DOHH2 (cell line): Measurements from ENCODE around the gene METTL9.
"Not testable (repeated sequence)": the region's sequence is repeated elsewhere in the genome, so short reads cannot be mapped to it uniquely, and the experiment has no call there.

Experiments
- H3F3A ChIP-seq: fragments of 200-600 bp; sonication (generic), shearing (Covaris generic); 2 replicates; pipeline ENCODE4 v1.6.0; 2016; ENCODE audit warnings: antibody characterized with exemption, mild to moderate bottlenecking; ENCODE audit not compliant: control insufficient read depth, insufficient read depth
- H3K27ac ChIP-seq: fragments of 200-600 bp; sonication (generic); 2 replicates; pipeline ENCODE4 v1.5.1; 2014; ENCODE audit warnings: low read depth, mild to moderate bottlenecking, low read length, moderate library complexity
- H3K27me3 ChIP-seq: fragments of 200-600 bp; sonication (generic); 2 replicates; pipeline ENCODE4 v1.6.1; 2014; ENCODE audit warnings: mild to moderate bottlenecking, low read length, mixed read lengths; ENCODE audit not compliant: control insufficient read depth
- H3K36me3 ChIP-seq: fragments of 200-600 bp; sonication (generic); 2 replicates; pipeline ENCODE4 v1.6.1; 2014; ENCODE audit warnings: mild to moderate bottlenecking, low read length, moderate library complexity, mixed read lengths; ENCODE audit not compliant: control insufficient read depth
- H3K4me1 ChIP-seq: fragments of 200-600 bp; sonication (generic); 2 replicates; pipeline ENCODE4 v1.6.1; 2014; ENCODE audit warnings: mild to moderate bottlenecking, low read length, mixed read lengths; ENCODE audit not compliant: control insufficient read depth
- H3K4me2 ChIP-seq: fragments of 200-600 bp; sonication (generic); 2 replicates; pipeline ENCODE4 v1.6.0; 2014; ENCODE audit warnings: mild to moderate bottlenecking, low read length, moderate library complexity
- H3K4me3 ChIP-seq: fragments of 200-600 bp; sonication (generic); 2 replicates; pipeline ENCODE4 v1.5.1; 2014; ENCODE audit warnings: mild to moderate bottlenecking, low read length, mixed read lengths
- H3K79me2 ChIP-seq: fragments of 200-600 bp; sonication (generic); 2 replicates; pipeline ENCODE4 v1.6.1; 2014; ENCODE audit warnings: mild to moderate bottlenecking, low read length, mixed read lengths; ENCODE audit not compliant: control insufficient read depth
- H3K9me2 ChIP-seq: fragments of 200-600 bp; sonication (generic); replicated peaks from 2 replicates; pipeline ENCODE4 v1.6.1; 2014; ENCODE audit warnings: mild to moderate bottlenecking, low read length, mixed read lengths; ENCODE audit not compliant: control insufficient read depth
- H3K9me3 ChIP-seq: fragments of 200-600 bp; sonication (generic); 2 replicates; pipeline ENCODE4 v1.6.1; 2014; ENCODE audit warnings: antibody characterized with exemption, low read length, mixed read lengths; ENCODE audit not compliant: control insufficient read depth, insufficient read depth
- H4K20me1 ChIP-seq: fragments of 200-600 bp; sonication (generic); 2 replicates; pipeline ENCODE4 v1.6.0; 2014; ENCODE audit warnings: low read depth, mild to moderate bottlenecking, antibody characterized with exemption, low read length, moderate library complexity; ENCODE audit not compliant: control insufficient read depth, insufficient read depth
- CTCF ChIP-seq: fragments of 200-600 bp; sonication (generic); IDR thresholded peaks from one replicate; pipeline ENCODE4 v1.5.1; 2014; ENCODE audit warnings: antibody characterized with exemption, mild to moderate bottlenecking, low read depth, low read length; ENCODE audit not compliant: poor library complexity, severe bottlenecking
- EZH2phosphoT487 ChIP-seq: fragments of 200-600 bp; sonication (generic); IDR thresholded peaks from 2 replicates; pipeline ENCODE4 v1.6.1; 2017; ENCODE audit warnings: borderline replicate concordance, mild to moderate bottlenecking, antibody characterized with exemption, low read length, moderate library complexity, mixed read lengths

Gene METTL9

GRCh38 chr16:21664801-21665492, 65.6 kb downstream of the METTL9 start:
- H3K79me2 ChIP-seq, result no peaks in the 10 kb centered on the region
- TF ChIP-seq CTCF, result no peak
- TF ChIP-seq EZH2phosphoT487, result no peak
- H3K36me3 ChIP-seq, result no peaks in the 10 kb centered on the region

GRCh38 chr16:21666772-21667171, 67.4 kb downstream of the METTL9 start:
- Histone ChIP-seq H3F3A (no peaks in the 10 kb centered on the region), H3K9me3 (no peaks in the 10 kb centered on the region), H4K20me1 (no peaks in the 10 kb centered on the region), H3K4me1 (peaks cover 10% of the 10 kb centered on the region), H3K4me2 (no peak overlapping the region), H3K36me3 (no peaks in the 10 kb centered on the region), H3K27me3 (peaks cover 15% of the 10 kb centered on the region), H3K79me2 (no peaks in the 10 kb centered on the region), H3K27ac (no peak overlapping the region), H3K4me3 (no peak overlapping the region), H3K9me2 (no peaks in the 10 kb centered on the region)
- TF ChIP-seq CTCF, result no peak
- no peak for TF ChIP-seq EZH2phosphoT487

More at GRCh38 chr16:21664801-21665492, 65.6 kb downstream of the METTL9 start:
- peaks cover 15% of the 10 kb centered on the region for H3K27me3 ChIP-seq
- H3K4me3 ChIP-seq, result no peak overlapping the region
- H3K4me1 ChIP-seq, result peaks cover 26% of the 10 kb centered on the region
- H3K4me2 ChIP-seq, result no peak overlapping the region
- H4K20me1 ChIP-seq, result no peaks in the 10 kb centered on the region
- H3K9me2 ChIP-seq, result no peaks in the 10 kb centered on the region
- H3K27ac ChIP-seq, result no peak overlapping the region
- no peaks in the 10 kb centered on the region for H3K9me3 ChIP-seq
- H3F3A ChIP-seq, result no peaks in the 10 kb centered on the region

GRCh38 chr16:21667575-21667974, 68.2 kb downstream of the METTL9 start:
- peaks cover 7% of the 10 kb centered on the region; the same call in 1 of the 2 replicates for H3K4me1 ChIP-seq
- H3K27ac ChIP-seq, result no peak overlapping the region
- no peaks in the 10 kb centered on the region for H4K20me1 ChIP-seq
- TF ChIP-seq EZH2phosphoT487, result no peak
- no peaks in the 10 kb centered on the region for H3K79me2 ChIP-seq
- no peaks in the 10 kb centered on the region for H3K9me3 ChIP-seq
- H3K36me3 ChIP-seq, result no peaks in the 10 kb centered on the region
- H3K4me2 ChIP-seq, result no peak overlapping the region
- no peak overlapping the region for H3K4me3 ChIP-seq
- H3F3A ChIP-seq, result no peaks in the 10 kb centered on the region
- no peaks in the 10 kb centered on the region for H3K9me2 ChIP-seq
- H3K27me3 ChIP-seq, result peaks cover 15% of the 10 kb centered on the region

- Histone ChIP-seq H3K79me2 (no peaks in the 10 kb centered on the region), H3K4me1 (no peaks in the 10 kb centered on the region), H3K9me3 (no peaks in the 10 kb centered on the region), H3K36me3 (no peaks in the 10 kb centered on the region), H3K27ac (no peak overlapping the region), H3K9me2 (no peaks in the 10 kb centered on the region), H3K27me3 (peaks cover 12% of the 10 kb centered on the region), H3K4me3 (no peak overlapping the region), H3F3A (no peaks in the 10 kb centered on the region), H4K20me1 (no peaks in the 10 kb centered on the region), H3K4me2 (no peak overlapping the region)
- TF ChIP-seq EZH2phosphoT487 (no peak), CTCF (no peak)
Observed at GRCh38 chr16:21673469-21673868, 74.1 kb downstream of the METTL9 start.

GRCh38 chr16:21674456-21674855, 75.1 kb downstream of the METTL9 start:
- not testable (repeated sequence) for H3K4me1 ChIP-seq, H4K20me1 ChIP-seq, H3K27ac ChIP-seq, H3K9me3 ChIP-seq, H3K4me2 ChIP-seq, H3K4me3 ChIP-seq, H3K9me2 ChIP-seq, H3K79me2 ChIP-seq, H3K36me3 ChIP-seq, H3F3A ChIP-seq
- peaks cover 12% of the 10 kb centered on the region for H3K27me3 ChIP-seq

GRCh38 chr16:21680714-21681113, 81.3 kb downstream of the METTL9 start:
- H3F3A ChIP-seq, H3K79me2 ChIP-seq, H3K4me2 ChIP-seq, H3K27me3 ChIP-seq, H3K4me1 ChIP-seq, H3K9me3 ChIP-seq, H4K20me1 ChIP-seq, H3K9me2 ChIP-seq, H3K4me3 ChIP-seq, H3K27ac ChIP-seq, H3K36me3 ChIP-seq: not testable (repeated sequence)
